Choroid plexus epithelial cell (primary cell): Measurements from ENCODE around the gene BRF1.

Source experiments
- DNase-seq: peaks from one replicate; pipeline ENCODE4 v3.0.0-alpha.2; 2010; ENCODE audit warnings: low read depth
- H3K4me3 ChIP-seq: 2 replicates; pipeline ENCODE4 v1.5.1; 2011; ENCODE audit warnings: low read depth, mild to moderate bottlenecking, control low read depth, low read length, moderate library complexity
- CTCF ChIP-seq: conservative IDR thresholded peaks from 2 replicates; pipeline ENCODE4 v1.5.1; 2011; ENCODE audit warnings: low read depth, mild to moderate bottlenecking, control low read depth, inconsistent platforms, low read length, moderate library complexity

Gene BRF1

GRCh38 chr14:105212541-105213300 is 88.1 kb downstream of the BRF1 start:
- DNase-seq: no peak
- no peak overlapping the region for H3K4me3 ChIP-seq
- TF ChIP-seq CTCF: no peak

- no peak for TF ChIP-seq CTCF
Observed at GRCh38 chr14:105211758-105212089, 89.1 kb downstream of the BRF1 start.

GRCh38 chr14:105211086-105211757 is 89.6 kb downstream of the BRF1 start:
- no peak for TF ChIP-seq CTCF
- H3K4me3 ChIP-seq: no peak overlapping the region
- no peak for DNase-seq

More at GRCh38 chr14:105211758-105212089, 89.1 kb downstream of the BRF1 start:
- DNase-seq: no peak
- H3K4me3 ChIP-seq: no peak overlapping the region

GRCh38 chr14:105210266-105211025 is 90.4 kb downstream of the BRF1 start:
- no peak for DNase-seq
- H3K4me3 ChIP-seq: no peak overlapping the region
- TF ChIP-seq CTCF: no peak

- no peak for TF ChIP-seq CTCF
- no peak for DNase-seq
- H3K4me3 ChIP-seq: no peak overlapping the region
Observed at GRCh38 chr14:105209646-105210045, 91.2 kb downstream of the BRF1 start.

- TF ChIP-seq CTCF: no peak
- DNase-seq: no peak
- H3K4me3 ChIP-seq: no peak overlapping the region
Observed at GRCh38 chr14:105209091-105209490, 91.7 kb downstream of the BRF1 start.
